CD4-positive, alpha-beta T cell treated with Interleukin-10 for 1 hour (primary cell): ENCODE results near the gene HDHD3.
"Not testable (repeated sequence)": the region's sequence is repeated elsewhere in the genome, so short reads cannot be mapped to it uniquely, and the experiment has no call there.

ENCODE experiments used
- DNase-seq: peaks from one replicate; pipeline ENCODE4 v3.0.0-alpha.2; 2020

Gene HDHD3, protein sequence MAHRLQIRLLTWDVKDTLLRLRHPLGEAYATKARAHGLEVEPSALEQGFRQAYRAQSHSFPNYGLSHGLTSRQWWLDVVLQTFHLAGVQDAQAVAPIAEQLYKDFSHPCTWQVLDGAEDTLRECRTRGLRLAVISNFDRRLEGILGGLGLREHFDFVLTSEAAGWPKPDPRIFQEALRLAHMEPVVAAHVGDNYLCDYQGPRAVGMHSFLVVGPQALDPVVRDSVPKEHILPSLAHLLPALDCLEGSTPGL

DNA sequence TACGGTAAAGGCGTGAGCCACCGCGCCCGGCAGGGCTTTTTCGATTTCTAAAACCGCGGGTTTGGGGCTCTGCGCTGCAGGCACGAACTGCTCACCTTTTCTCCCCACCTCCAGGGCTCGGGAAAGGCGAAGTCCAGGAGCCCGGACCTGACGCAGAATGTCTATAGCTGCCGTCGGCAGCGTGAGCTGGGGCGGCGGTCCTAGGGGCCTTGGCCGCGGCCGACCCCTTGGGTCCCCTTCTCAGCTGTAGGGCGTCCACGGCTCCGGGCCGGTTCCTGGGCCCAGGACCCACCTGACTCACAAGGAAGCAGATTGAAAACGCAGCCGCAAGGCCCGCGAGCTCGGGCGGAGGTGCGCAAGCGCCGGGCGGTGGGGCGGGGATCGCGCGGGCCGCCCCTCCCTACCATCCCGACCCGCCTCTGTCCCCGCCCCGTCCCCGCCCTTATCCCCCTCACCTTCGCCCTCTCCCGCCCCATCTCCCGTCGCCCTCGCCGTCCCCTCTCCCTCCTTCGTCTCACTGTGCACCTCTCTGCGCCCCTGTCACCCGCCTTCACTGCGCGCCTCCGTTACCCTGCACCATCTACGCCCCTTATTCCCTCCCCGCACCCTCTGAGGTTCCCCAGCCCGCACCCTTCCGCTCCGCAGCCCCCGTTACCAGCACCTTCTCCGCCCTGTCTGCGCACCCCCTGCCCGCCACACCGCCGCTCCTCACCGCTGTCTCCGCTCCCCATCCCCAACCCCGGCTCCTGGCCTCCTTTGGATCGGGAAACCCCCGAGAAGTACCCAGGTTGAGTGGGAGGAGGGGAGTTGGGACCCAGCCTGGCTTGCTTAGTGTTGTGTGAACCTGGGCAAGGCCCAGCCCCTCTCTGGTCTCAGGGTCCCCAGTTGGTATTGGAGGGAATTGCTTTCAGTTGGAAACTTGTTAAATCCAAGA lies at the start of gene HDHD3:
Gene HDHD3, minus strand, starts transcription at position 353 of the 934 bp plus-strand sequence. CDS start 2,632 bp downstream, outside the sequence.
- peak; percentile 87 for DNase-seq

DNA sequence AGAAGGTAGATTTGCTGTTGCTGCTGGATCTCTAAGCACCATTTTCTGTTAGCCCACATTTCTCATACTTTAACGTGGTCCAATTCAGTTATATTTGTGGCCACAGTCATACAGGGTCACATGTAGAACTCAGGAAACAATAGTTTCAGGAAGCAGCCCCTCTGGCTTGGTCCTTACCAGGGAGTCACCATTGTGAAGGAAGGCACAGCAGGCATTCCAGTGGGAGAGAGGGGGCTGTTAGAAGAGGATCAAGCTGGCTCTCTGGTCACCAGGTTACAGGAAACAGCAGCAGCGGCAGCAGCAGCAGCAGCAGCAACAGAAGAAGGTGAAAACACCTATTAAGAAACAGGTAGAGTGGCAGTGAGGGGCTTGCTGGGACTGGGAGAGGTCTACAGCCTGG lies 48.3 kb upstream of the HDHD3 start:
- no peak for DNase-seq

DNA sequence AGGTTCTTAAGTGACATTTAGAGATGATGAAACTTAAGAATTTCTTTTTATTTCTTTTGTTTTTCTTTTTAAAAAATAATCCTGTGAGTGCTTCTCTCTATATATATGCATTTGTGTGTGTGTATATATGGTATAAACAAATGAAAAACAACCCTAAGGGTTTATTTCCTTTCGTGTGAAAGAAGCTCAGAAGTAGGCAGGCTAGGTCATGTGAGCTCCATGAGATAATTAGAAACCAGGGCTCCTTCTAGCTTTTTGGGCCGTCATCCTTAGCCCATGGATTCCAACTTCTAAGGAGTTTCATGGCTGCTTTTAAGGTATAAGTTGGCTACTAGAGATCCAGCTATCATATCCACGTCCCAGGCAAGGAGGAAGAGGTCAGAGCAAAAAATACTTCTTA lies 44.9 kb upstream of the HDHD3 start:
- no peak for DNase-seq

DNA sequence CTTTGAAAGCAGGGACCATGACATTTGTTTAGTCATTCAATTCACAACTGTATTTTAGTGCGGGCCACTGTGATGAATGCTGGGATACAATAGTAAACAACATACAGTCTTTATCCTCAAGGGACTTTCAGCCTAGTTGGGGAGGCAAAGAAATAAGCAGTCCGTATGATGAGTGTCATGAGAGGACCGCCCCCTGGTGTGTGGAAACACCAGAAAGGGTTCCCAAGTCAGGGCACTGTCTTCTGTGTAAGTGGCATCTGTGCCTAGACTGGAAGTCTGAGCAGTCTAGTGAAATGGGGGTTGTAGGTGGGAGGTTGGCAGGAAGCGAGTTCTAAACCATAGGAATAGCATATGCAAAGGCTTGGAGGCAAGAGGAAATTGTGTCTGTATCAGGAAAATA lies 40.6 kb upstream of the HDHD3 start:
- peak; percentile 23 for DNase-seq

DNA sequence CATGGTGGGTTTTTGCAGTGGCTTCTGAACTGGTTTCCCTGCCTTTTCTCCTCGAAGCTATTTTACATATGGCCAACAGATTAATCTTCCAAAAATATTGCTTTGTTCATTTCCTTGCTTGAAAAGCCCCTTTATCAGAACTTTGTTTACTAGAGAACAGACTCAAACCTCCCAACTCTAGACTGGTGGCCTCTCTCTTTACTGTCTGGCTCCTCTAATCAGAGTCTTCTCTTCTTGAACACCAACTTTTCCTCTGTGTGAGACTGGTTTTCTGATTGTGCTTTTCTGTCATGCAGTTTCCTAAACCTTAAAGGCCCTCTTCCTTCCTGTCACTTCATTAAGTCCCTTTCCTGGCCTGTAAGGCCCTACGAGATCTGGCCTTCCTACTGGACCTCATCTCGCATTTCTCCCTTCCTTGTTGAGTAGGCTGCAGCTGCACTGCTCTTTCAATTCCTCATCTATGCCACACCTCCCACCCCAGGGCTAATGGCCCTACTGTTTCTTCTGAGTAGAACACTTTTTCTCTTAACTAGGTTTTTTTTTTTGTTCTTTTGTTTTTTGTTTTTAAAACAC lies 39.4 kb upstream of the HDHD3 start:
- no peak for DNase-seq

DNA sequence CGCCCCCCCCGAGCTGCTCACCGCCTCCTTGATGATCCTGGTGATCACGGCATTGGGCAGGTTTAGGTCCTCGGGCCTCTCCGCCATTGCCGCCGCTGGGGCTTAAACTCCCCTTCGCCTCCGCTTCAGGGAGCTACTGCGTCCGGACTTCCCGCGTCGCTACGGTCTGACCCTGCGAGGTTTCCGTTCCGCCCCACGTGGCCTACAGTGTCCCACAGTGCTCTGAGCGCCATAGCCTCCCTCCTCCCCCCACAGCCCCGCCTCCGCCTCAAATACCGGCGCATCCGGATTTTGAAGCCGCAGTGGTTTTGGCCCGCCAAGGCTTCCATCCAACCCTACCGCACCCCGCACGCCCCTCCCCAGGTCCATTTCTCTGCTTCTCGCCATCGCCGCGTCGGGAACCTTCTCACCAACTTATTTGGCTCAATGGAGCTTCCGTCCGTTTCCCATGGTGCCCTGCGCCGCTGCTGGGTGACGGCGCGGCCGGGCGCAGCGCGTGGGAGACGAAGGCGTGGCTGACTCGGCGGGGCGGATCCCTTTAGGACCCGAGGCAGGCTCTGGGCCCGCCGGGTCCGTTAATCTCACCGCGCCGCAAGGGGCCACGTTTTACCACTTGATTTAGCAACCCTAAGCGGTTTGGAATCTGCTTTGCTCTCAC lies 33.5 kb upstream of the HDHD3 start, which contains the start of the genes C9orf43 and POLE3:
Gene C9orf43, plus strand, starts transcription at position 541 of the 658 bp plus-strand sequence. CDS start 2,747 bp downstream, outside the sequence.
Gene POLE3, minus strand, starts transcription at position 469 of the 658 bp plus-strand sequence. Its CDS starts 382 bp downstream, at position 87.
- peak; percentile 95 for DNase-seq

DNA sequence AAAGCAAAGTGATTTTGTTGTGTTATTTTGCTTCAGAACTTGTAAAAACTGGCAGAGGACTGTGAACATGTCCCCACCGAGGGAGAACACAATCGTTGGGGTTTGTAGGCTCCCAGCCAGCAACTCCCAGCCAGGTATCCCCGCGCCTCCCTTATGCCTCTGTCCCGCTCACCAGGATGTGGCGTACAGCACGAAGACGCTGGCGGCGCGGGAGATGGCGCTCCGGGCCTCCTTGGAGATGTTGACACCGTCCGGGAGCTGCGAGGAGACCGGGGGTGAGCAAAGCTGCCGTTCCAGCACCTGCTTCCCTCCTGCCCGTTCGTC lies 33.1 kb upstream of the HDHD3 start:
- DNase-seq: no peak

DNA sequence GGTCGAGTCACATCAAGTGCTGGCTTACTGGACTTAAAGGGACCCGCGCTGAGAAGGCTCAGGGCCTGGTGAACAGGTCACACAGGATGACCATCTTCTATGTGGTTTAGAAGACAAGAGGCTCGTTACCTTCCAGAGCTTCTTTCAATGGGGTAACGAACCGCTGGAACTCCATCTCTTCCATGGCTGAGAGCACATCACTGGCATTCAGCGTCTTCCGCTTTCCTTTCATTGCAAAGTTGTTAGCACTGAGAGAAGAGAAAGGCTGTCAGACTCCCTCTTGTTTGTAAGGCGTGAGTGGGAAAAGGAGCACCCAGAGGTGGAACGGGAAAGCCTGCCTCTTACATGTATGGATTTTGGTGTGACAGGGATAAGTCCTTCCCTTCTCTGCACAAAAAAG lies 32.7 kb upstream of the HDHD3 start:
- no peak for DNase-seq

DNA sequence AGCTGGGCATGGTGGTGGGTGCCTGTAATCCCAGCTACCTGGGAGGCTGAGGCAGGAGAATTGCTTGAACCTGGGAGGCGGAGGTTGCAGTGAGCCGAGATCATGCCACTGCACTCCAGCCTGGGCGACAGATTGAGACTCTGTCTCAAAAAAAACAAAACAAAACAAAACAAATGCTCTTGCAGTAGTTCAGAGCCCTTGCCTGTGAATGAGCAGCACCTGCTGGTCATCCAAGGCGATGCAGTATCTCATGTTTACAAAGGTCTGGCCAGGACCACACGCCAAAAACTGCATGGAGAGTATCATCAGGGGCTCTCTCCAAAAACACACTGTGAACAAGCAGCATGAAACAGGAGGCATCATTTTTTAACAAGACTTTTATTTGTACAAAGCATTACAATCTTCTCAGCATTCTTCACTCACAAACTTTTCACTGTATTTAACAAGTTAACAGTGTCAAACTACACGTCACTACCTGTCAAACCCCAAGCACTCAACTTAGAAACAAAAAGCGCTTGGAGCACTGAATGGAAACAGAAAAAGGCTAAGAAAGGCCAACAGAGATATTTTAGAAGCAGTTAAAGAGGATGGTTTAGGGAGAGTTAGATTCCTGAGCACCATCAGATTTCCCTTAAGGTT lies 30.2 kb upstream of the HDHD3 start:
- peak; percentile 75 for DNase-seq

DNA sequence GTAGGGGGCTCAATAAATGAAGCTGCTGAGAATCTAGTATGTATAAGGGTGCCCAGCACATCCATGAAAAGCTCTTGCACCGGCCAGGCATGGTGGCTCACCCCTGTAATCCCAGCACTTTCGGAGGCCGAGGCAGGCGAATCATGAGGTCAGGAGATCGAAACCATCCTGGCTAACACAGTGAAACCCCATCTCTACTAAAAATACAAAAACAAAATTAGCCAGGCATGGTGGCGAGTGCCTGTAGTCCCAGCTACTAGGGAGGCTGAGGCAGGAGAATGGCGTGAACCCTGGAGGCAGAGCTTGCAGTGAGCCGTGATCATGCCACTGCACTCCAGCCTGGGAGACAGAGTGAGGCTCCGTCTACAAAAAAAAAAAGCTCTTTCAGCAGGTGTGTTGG lies 29.6 kb upstream of the HDHD3 start:
- DNase-seq: not testable (repeated sequence)

DNA sequence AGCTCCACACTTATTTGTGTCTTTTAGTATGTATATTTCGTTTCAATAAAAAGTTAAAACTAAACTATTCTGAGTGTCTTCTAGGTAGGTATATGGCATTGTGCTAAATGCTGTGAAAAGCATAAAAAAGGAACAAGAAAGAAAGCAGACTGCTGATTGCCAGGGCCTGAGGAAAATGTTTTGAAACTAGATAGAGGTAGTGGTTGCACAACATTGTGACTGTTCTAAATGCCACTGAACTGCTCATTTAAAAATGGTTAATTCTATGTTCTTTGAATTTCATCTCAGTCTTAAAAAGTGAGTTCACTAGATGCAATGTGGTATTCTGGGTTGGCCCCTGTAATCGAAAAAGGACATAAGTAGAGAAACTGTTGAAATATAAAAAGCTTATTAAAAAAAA lies 26.9 kb upstream of the HDHD3 start:
- DNase-seq: no peak

DNA sequence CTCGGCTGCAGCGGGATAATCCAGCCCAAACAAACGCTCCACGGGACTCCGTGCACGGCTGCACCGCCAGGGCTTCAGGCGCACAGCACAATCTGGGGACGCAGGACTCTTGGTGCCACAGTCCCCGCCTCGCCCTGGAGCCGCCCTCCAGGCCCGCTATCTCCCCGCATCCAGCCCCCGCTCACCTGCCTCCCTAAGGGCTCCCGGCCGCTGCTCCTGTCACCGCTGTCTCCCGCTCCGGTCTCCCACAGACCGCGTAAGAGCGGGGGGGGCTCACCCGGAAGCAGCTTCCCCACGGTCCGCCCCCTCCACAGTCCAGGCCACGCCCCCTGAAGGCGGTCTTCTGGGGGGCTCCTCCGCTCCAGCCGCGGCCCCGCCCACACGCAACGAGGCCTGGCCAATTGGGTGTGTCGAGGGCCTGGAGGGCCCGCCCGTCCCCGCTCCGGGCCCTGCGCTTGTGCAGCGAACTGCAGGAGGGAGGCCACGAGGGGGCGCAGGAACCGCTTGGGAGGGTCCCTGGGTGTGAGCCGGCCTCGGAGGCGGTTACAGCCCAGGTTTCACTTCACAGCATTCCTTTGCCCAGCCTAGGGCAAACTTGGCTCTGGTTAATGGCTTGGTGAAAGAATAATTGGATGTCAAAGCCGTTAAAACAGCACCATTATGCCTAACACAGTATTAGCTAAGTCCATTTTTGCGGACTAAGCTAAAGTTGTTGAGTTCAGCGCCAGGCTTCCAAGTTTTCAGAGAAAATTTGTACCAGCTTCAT lies 24.4 kb upstream of the HDHD3 start, which contains the start of gene ALAD:
Gene ALAD, minus strand, starts transcription at position 258 of the 766 bp plus-strand sequence. CDS start 7,725 bp downstream, outside the sequence.
- peak; percentile 99 for DNase-seq

DNA sequence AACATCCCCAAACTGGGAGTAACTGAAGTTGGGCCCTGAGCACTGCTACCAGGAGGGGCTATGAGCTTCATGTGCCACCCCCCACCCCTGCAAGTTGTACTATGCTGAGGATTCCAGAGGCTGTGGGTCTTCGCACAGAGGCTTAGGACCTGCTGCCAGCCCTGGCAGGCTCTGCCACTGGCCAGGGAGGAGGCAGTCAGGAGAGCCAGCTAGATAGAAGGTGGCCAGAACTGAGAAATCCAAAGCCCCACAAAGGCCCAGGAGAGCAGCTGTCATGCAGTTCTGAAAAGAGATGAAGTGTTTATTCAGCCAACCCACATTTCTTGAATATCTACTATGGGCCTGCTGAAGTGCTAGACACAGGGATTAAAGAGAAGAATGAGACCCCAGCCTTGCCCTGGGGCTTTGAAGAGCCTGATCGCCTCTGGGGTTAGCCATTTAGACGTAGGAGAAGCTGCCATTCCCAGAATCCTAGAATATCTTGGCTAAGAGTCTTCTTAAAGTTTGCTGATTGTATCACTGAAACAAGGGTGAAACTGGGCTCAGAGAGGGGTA lies 22.9 kb upstream of the HDHD3 start:
- no peak for DNase-seq

DNA sequence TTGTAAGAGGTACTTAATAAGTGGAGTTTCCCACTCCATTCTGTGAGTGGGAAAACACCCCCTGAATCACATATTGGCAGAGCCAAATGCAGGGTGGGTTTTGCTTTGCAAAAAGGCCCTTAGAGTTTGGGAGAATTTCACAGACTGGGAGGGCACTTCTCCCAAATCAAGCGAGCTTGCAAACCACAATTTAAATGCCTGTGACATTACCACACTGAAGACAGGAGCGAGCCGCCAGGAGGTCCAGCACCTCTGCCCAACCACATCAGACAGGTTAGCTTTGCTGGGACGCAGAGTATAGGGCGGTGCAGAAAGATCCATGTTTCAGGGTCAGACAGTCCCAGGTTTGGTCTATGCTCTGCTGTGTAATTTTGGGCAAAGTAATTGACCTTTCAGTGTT lies 22.0 kb upstream of the HDHD3 start:
- DNase-seq: no peak

DNA sequence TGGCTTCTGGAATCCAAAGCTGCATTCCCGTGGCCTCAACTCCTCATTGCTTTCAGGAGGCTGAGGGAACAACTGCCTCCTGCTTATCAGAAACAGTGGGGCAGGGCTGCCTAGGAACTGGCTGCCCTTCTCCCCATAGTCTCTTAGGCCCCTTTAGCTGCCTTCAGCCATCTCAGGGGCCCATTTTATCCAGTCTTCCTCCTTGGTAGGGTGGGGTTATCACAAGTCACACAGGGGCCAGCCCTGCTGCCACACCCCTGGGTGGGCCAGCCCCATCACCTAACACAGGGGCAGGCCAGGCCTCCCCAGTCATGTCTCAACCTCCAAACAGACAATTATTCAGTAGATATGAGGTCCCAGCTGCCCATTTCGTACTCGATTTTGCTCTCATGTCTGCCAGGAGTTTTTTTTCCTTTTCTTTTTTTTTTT lies 20.4 kb upstream of the HDHD3 start:
- no peak for DNase-seq

DNA sequence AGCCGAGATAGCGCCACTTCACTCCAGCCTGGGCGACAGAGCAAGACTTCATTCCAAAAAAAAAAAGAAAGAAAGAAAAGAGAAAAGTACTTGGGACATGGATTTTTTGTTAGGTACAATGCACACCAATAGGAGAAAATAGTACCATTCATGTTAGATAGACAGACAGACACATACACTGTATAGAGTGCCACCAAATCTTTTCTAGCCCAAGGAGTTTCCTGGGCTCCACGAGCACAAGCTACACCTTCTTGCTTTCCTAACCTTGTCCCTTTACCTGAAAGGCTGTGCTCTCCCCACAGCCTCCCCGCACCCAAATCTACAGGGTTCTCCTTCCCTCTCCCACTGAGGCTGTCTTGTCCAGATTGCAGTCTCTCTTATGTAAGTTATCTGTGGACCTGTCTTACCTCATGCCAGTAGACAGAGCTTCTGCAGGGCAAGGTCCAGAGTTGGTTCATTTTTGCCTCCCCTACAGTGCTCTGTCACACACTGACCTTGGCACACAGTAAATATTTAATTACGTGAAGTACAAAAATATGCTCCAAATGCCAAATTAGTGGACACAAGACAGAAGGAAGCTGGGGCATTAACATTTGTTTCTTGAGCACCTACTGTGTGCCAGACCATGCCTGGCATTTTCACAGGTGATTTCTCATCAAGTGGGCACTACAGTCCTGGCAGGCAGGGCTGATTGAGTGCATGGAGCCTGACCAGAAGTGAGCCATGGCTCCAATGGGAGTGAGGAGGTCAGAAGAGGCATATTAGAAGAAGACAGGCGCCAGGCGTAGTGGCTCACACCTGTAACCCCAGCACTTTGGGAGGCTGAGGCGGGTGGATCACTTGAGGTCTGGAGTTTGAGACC lies 18.4 kb upstream of the HDHD3 start:
- no peak for DNase-seq

DNA sequence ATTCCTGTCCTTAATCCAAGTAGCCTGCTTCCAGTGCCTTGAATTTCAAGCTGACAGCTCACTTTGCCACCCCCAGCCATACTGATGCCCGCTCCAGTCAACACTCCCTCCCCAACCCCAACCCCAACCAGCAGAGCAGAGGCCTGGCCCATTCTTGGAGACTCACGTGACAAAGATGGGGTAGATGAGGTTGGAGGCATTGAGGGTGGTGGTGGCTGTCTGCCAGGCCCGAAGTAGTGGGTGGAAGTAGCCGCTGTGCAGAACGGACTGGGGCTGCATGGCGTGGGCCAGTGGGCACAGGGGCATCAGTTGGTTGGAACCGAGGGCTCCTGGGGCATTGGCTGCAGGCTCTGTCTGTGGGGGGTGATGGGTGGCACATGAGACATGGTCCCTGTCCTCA lies 16.5 kb upstream of the HDHD3 start:
- no peak for DNase-seq

DNA sequence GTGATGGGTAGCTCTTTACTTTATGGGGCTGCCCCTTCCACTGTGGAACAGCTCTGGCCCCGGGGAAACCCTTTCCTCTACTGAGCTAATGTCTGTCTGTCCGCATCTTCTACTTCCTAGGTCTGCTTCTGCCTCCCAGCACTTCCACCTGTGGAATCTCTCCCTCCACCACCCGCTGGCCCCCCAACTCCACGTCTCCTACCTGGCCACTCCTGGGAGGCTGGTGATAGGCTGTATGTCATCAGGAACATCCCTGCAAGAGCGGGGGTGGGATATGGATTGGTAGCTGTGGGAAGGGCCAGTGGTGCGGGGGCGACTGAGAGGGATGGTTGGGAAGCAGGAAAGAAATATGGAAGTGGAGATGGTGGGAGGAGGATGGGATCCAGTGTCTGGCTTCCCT lies 15.1 kb upstream of the HDHD3 start:
- DNase-seq: no peak

DNA sequence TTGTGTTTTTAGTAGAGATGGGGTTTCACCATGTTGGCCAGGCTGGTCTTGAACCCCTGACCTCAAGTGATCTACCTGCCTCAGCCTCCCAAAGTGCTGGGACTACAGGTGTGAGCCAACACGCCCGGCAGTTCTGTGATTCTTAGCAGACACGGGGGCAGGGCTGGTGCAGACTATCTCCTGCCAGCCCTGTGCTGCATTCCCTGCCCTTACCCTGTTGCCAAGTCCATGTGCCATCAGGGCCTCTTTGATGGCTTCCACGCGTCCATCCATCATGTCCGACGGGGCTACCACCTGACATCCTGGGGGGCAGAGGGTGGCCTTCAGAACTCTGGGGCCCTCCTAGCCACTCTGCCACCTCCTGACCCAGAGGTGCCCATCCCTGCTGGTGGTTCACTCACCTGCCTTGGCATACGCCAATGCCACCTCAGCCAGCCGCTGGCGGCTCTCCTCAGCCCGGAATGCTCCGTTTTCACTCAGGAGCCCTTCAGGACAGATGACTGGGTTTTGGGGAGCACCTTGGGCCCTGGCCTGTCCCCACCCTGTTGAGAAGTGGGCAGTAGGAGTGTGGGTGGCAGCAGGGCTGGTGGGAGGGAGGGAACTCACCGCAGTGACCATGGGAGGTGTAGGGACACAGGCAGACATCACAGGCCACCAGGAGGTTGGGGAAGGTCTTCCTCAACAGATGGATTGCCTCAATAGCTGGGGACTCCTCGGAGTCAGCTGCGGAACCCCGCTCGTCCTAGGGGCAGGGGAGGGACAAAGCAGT lies 13.6 kb upstream of the HDHD3 start:
- DNase-seq: no peak

DNA sequence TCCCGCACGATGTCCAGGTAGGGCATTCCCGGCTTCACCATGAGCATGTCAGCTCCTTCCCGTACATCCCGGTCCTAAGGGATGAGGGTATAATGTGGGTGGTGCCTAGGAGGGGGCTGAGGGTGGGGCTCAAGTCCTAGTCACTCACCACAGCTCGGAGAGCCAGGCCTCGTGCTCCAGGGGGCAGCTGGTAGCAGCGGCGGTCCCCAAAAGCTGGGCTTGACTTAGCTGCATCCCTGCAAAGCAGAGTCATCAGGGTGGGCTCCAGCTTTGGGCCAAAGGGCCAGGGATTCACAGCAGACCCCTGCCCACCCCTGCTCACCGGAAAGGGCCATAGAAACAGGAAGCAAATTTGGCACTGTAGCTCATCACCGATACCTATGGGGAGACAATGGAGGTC lies 12.7 kb upstream of the HDHD3 start:
- DNase-seq: no peak
